SK-N-SH (cell line): Measurements from ENCODE around the gene SLC22A23. TPM values are rescaled to one million over a fixed set of nuclear protein-coding genes. Genes with fewer than 3 reads are reported as not detected.

Experiments used
- CTCF ChIA-PET: fragments of 300-600, 350-600 bp; formaldehyde crosslinking; extraction: SDS; loops from one replicate; lab custom pipeline; 2021; lab: Yijun Ruan, JAX
- POLR2A ChIA-PET: fragments of 350-600 bp; sonication (Branson Sonifier 250); formaldehyde crosslinking; extraction: SDS; loops from one replicate; lab custom pipeline; 2020; ENCODE audit warnings: antibody characterized with exemption, inconsistent platforms; lab: Yijun Ruan, JAX
- DNase-seq: peaks from one replicate; pipeline ENCODE4 v3.0.0; 2012
- H2AFZ ChIP-seq: fragments of 200-600 bp; sonication (generic); 2 replicates; pipeline ENCODE4 v1.8.1; 2016; ENCODE audit warnings: antibody characterized with exemption, mild to moderate bottlenecking, low read depth
- H3F3A ChIP-seq: fragments of 200-600 bp; sonication (generic); replicated peaks from 2 replicates; pipeline ENCODE3; 2016; ENCODE audit warnings: antibody characterized with exemption, mild to moderate bottlenecking; ENCODE audit not compliant: insufficient read depth
- H3K27ac ChIP-seq, 2 experiments: fragments of 200-500 bp in 1 of 2; fragments of 200-600 bp in 1 of 2; sonication (Bioruptor generic) in 1 of 2; sonication (generic), shearing (Covaris generic) in 1 of 2; 2 replicates each; pipeline versions ENCODE4 v1.5.1 to v1.6.1; 2014 to 2016; ENCODE audit warnings: low read depth in 2 of 2, inconsistent platforms in 1 of 2, low read length in 1 of 2, mild to moderate bottlenecking in 1 of 2, mixed read lengths in 1 of 2
- H3K27me3 ChIP-seq: fragments of 200-600 bp; sonication (generic), shearing (Covaris generic); 2 replicates; pipeline ENCODE4 v1.6.1; 2016; ENCODE audit warnings: mixed run types; ENCODE audit not compliant: insufficient read depth
- H3K36me3 ChIP-seq, 2 experiments: fragments of 200-500 bp in 1 of 2; fragments of 200-600 bp in 1 of 2; sonication (Bioruptor generic) in 1 of 2; sonication (generic) in 1 of 2; replicated peaks in 1 of 2; 2 replicates each; pipeline versions ENCODE3 to v1.5.1; 2014 to 2016; ENCODE audit warnings: low read length in 1 of 2, mild to moderate bottlenecking in 1 of 2; ENCODE audit not compliant: insufficient read depth in 2 of 2, control insufficient read depth in 1 of 2
- H3K4me1 ChIP-seq, 2 experiments: fragments of 200-500 bp in 1 of 2; fragments of 200-600 bp in 1 of 2; sonication (Bioruptor generic) in 1 of 2; sonication (generic), shearing (Covaris generic) in 1 of 2; 2 replicates each; pipeline versions ENCODE4 v1.5.1 to v1.6.1; 2014 to 2016; ENCODE audit warnings: low read depth in 1 of 2, low read length in 1 of 2, mixed run types in 1 of 2; ENCODE audit not compliant: insufficient read depth in 2 of 2, control insufficient read depth in 1 of 2
- H3K4me2 ChIP-seq: fragments of 200-600 bp; sonication (generic), shearing (Covaris generic); 2 replicates; pipeline ENCODE4 v1.6.1; 2017; ENCODE audit warnings: mixed run types
- H3K4me3 ChIP-seq, 2 experiments: fragments of 200-500 bp in 1 of 2; fragments of 200-600 bp in 1 of 2; sonication (Bioruptor generic) in 1 of 2; sonication (generic), shearing (Covaris generic) in 1 of 2; 2 replicates each; pipeline versions ENCODE4 v1.5.1 to v1.8.1; 2014 to 2016; ENCODE audit warnings: low read depth in 2 of 2, inconsistent platforms in 1 of 2, low read length in 1 of 2, mild to moderate bottlenecking in 1 of 2, mixed read lengths in 1 of 2, moderate library complexity in 1 of 2
- H3K79me2 ChIP-seq: fragments of 200-600 bp; sonication (generic); 2 replicates; pipeline ENCODE4 v1.8.1; 2017; ENCODE audit warnings: mild to moderate bottlenecking; ENCODE audit not compliant: insufficient read depth
- H3K9ac ChIP-seq: fragments of 200-600 bp; sonication (generic); 2 replicates; pipeline ENCODE4 v1.6.1; 2017; ENCODE audit warnings: mixed run types
- H3K9me2 ChIP-seq: fragments of 200-600 bp; sonication (generic); 2 replicates; pipeline ENCODE4 v1.6.1; 2017; ENCODE audit warnings: mixed run types
- H3K9me3 ChIP-seq: fragments of 200-600 bp; sonication (generic); 2 replicates; pipeline ENCODE4 v1.6.1; 2017; ENCODE audit warnings: mixed run types, mild to moderate bottlenecking, moderate library complexity
- H4K20me1 ChIP-seq: fragments of 200-600 bp; sonication (generic); 2 replicates; pipeline ENCODE4 v1.6.1; 2017; ENCODE audit warnings: mild to moderate bottlenecking, mixed run types; ENCODE audit not compliant: insufficient read depth
- CHD2 ChIP-seq: fragments of 150-350 bp; IDR thresholded peaks from 2 replicates; pipeline ENCODE4 v1.6.1; 2018; ENCODE audit warnings: low read length; ENCODE audit not compliant: partially characterized antibody
- CTCF ChIP-seq: fragments of 200-600 bp; sonication (generic); IDR thresholded peaks from 2 replicates; pipeline ENCODE4 v1.6.1; 2017; ENCODE audit warnings: antibody characterized with exemption, mild to moderate bottlenecking, moderate library complexity
- EP300 ChIP-seq, 2 experiments: IDR thresholded peaks; 2 replicates each; pipeline versions ENCODE4 v1.4.0 to v1.6.1; 2012; ENCODE audit warnings: borderline replicate concordance in 1 of 2, low read depth in 1 of 2, low read length in 1 of 2
- FOXJ3 ChIP-seq: sonication (generic); formaldehyde crosslinking; IDR thresholded peaks from 2 replicates; pipeline ENCODE4 v1.5.1; 2020; ENCODE audit warnings: mild to moderate bottlenecking, missing genetic modification reagents
- FOXM1 ChIP-seq: IDR thresholded peaks from 2 replicates; pipeline ENCODE4 v1.4.0; 2012; ENCODE audit warnings: low read depth, mild to moderate bottlenecking
- GABPA ChIP-seq: IDR thresholded peaks from 2 replicates; pipeline ENCODE4 v1.4.0; 2012; ENCODE audit warnings: low read depth, mild to moderate bottlenecking
- IRF3 ChIP-seq: fragments of 150-350 bp; IDR thresholded peaks from 2 replicates; pipeline ENCODE4 v1.6.1; 2016; ENCODE audit warnings: mild to moderate bottlenecking, low read depth, low read length
- JUND ChIP-seq: IDR thresholded peaks from 2 replicates; pipeline ENCODE4 v1.4.0; 2012
- MEF2A ChIP-seq: IDR thresholded peaks from 2 replicates; pipeline ENCODE4 v1.4.0; 2012; ENCODE audit warnings: low read depth, borderline replicate concordance
- NFIC ChIP-seq: IDR thresholded peaks from 2 replicates; pipeline ENCODE4 v1.4.0; 2012; ENCODE audit warnings: borderline replicate concordance
- NRF1 ChIP-seq: IDR thresholded peaks from 2 replicates; pipeline ENCODE4 v1.6.1; 2012; ENCODE audit warnings: low read depth, mild to moderate bottlenecking, low read length
- PBX3 ChIP-seq: IDR thresholded peaks from 2 replicates; pipeline ENCODE4; 2012
- RFX5 ChIP-seq: IDR thresholded peaks from 2 replicates; pipeline ENCODE4 v1.6.1; 2012; ENCODE audit warnings: mild to moderate bottlenecking, improper control_type of control experiment, low read length
- RXRA ChIP-seq: IDR thresholded peaks from 2 replicates; pipeline ENCODE4 v1.4.0; 2012; ENCODE audit warnings: low read depth, mild to moderate bottlenecking, borderline replicate concordance
- SMC3 ChIP-seq: IDR thresholded peaks from 2 replicates; pipeline ENCODE4 v1.6.1; 2012; ENCODE audit warnings: low read depth, low read length, improper control_type of control experiment
- TCF12 ChIP-seq: IDR thresholded peaks from 2 replicates; pipeline ENCODE4 v1.4.0; 2012
- TEAD4 ChIP-seq: IDR thresholded peaks from 2 replicates; pipeline ENCODE4 v1.4.0; 2012; ENCODE audit warnings: mild to moderate bottlenecking, borderline replicate concordance; ENCODE audit not compliant: insufficient read depth
- USF2 ChIP-seq: fragments of 150-350 bp; IDR thresholded peaks from 2 replicates; pipeline ENCODE4 v1.6.1; 2017; ENCODE audit warnings: antibody characterized with exemption, low read length, low read depth, borderline replicate concordance
- WGBS: methylation state at CpG from one replicate; pipeline ENCODE4 v1.1.6; 2017; ENCODE audit warnings: low lambda C conversion rate; 5-methylcytosine and 5-hydroxymethylcytosine counted together
- polyA plus RNA-seq, 3 experiments: library from polyadenylated mRNA; depleted of rRNA; stranded (reverse); fragments of >200 nt; gene quantifications; 2 replicates each; pipeline ENCODE4 v1.2.3, GENCODE V29; 2012
- TF ChIP-seq, protein P1 (sequence below): IDR thresholded peaks from 2 replicates; pipeline ENCODE4 v1.4.0; 2012; ENCODE audit warnings: low read depth, borderline replicate concordance

The SLC22A23 gene
- polyA plus RNA-seq, 1 of the 3 experiments (the other 2 are of a cell fraction): not detected

DNA sequence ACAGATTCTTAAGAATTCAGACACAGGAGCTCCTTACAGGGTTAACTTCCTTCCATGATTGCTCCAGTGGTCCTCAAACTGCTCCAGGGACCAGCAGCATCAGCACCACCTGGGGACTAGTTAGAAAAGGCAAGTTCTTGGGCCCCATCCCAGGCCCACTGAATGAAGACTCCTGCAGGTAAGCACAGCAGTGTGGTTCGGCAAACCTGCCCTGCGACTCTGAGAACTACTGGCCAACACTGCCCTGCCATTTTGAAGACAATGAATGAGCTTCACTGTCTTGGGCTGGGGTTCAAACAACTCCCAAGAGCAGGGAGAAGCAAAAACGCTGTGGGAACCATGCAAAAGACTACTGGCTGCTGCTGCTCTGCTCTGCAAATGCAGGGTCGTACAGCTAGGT, 39.4 kb downstream of the SLC22A23 start:
- peaks cover 63% of the 10 kb centered on the region; the same call in 1 of the 2 replicates for H3K27me3 ChIP-seq
- H2AFZ ChIP-seq: no peak overlapping the region
- H3K36me3 ChIP-seq: no peaks in the 10 kb centered on the region
- H3K4me2 ChIP-seq: no peak overlapping the region
- POLR2A ChIA-PET: no interaction called here
- H3K4me1 ChIP-seq: no peaks in the 10 kb centered on the region
- H3K27ac ChIP-seq: no peak overlapping the region
- H3K9me2 ChIP-seq: no peaks in the 10 kb centered on the region
- no peaks in the 10 kb centered on the region for H3K79me2 ChIP-seq
- DNase-seq: no peak
- H4K20me1 ChIP-seq: no peaks in the 10 kb centered on the region
- H3F3A ChIP-seq: no peaks in the 10 kb centered on the region
- 5% methylated on average over 2 of the region's 4 CpGs for WGBS
- no peak overlapping the region for H3K9ac ChIP-seq
- no peak for TF ChIP-seq FOXM1
- TF ChIP-seq, all 33 proteins: peak for 0
- CTCF ChIA-PET: no interaction called here
- Histone ChIP-seq H3K9me3 (no peaks in the 10 kb centered on the region), H3K4me3 (no peak overlapping the region)

DNA sequence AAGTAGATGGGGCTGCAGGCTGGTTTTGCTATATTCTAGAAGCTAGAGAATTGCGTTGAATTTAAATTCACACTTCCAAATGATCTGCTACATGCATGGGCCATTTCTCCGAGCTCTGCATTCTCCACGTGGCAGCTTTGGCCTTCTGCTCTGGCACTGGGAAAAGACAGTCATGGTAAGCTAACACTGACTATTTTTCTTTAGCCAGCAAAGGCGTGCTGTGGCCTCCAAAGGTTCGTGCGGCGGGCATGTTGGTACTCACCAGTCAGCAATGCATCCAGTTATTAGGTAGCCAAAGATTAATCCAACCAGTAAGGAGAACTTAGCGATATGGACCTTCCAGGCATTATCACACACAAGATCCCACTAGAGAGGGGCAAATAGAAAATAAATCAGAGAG, 41.4 kb downstream of the SLC22A23 start:
- Histone ChIP-seq H3K79me2 (no peaks in the 10 kb centered on the region), H3K9ac (no peak overlapping the region), H3K36me3 (no peaks in the 10 kb centered on the region), H3K27ac (no peak overlapping the region), H3K4me2 (no peak overlapping the region), H3K4me3 (no peak overlapping the region), H4K20me1 (no peaks in the 10 kb centered on the region), H3F3A (no peaks in the 10 kb centered on the region), H3K9me2 (no peaks in the 10 kb centered on the region), H3K27me3 (peaks cover 62% of the 10 kb centered on the region; the same call in 1 of the 2 replicates), H3K4me1 (no peaks in the 10 kb centered on the region), H2AFZ (no peak overlapping the region), H3K9me3 (no peaks in the 10 kb centered on the region)
- TF ChIP-seq CHD2 (no peak), TCF12 (no peak), NRF1 (no peak), FOXJ3 (CRISPR knock-in tag) (no peak), MEF2A (no peak), GABPA (no peak), FOXM1 (no peak), NFIC (no peak), RXRA (no peak), PBX3 (no peak), RFX5 (no peak), CTCF (no peak), USF2 (no peak), TEAD4 (no peak), JUND (no peak), EP300 (IDR thresholded peaks at IDR 0.05; ENCODE audit: borderline replicate concordance in 1 of 2, low read depth in 1 of 2, low read length in 1 of 2) (no peak), IRF3 (no peak), SMC3 (no peak)
- TF ChIP-seq, protein P1, sequence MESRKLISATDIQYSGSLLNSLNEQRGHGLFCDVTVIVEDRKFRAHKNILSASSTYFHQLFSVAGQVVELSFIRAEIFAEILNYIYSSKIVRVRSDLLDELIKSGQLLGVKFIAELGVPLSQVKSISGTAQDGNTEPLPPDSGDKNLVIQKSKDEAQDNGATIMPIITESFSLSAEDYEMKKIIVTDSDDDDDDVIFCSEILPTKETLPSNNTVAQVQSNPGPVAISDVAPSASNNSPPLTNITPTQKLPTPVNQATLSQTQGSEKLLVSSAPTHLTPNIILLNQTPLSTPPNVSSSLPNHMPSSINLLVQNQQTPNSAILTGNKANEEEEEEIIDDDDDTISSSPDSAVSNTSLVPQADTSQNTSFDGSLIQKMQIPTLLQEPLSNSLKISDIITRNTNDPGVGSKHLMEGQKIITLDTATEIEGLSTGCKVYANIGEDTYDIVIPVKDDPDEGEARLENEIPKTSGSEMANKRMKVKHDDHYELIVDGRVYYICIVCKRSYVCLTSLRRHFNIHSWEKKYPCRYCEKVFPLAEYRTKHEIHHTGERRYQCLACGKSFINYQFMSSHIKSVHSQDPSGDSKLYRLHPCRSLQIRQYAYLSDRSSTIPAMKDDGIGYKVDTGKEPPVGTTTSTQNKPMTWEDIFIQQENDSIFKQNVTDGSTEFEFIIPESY: no peak
- CTCF ChIA-PET: no interaction called here
- 52% methylated on average over 8 of the region's 8 CpGs for whole genome bisulfite sequencing
- no peak for DNase-seq
- POLR2A ChIA-PET: no interaction called here
